Endothelial cell of umbilical vein (primary cell): ENCODE measurements around the gene GRIN3B. TPM values are rescaled to one million over a fixed set of nuclear protein-coding genes. Genes with fewer than 3 reads are reported as not detected.

Experiments used
- BruUV-seq: library from RNA; stranded (reverse); fragments of 400-500 nt; replicated peaks from 2 replicates; lab custom pipeline; 2021; lab: Mats Ljungman, UMichigan
- CTCF ChIA-PET: fragments of 300-600, 350-600 bp; sonication (Branson Sonifier 250); formaldehyde crosslinking; loops from one replicate; lab custom pipeline; 2021; ENCODE audit warnings: antibody characterized with exemption, inconsistent platforms; lab: Charles Lee
- POLR2A ChIA-PET: fragments of 300-600, 350-600 bp; sonication (Branson Sonifier 250); formaldehyde crosslinking; loops from one replicate; lab custom pipeline; 2021; ENCODE audit warnings: antibody characterized with exemption, inconsistent platforms; lab: Charles Lee
- DNase-seq: peaks from one replicate; pipeline ENCODE4 v3.0.0-alpha.2; 2011; ENCODE audit warnings: low read depth, low spot score
- FAIRE-seq: peaks from 2 replicates; lab custom pipeline; 2011; peaks lifted over from hg19 to GRCh38; lab: Jason Lieb, UNC
- H2AFZ ChIP-seq: 2 replicates; pipeline ENCODE4 v1.6.0; 2012; ENCODE audit warnings: low read depth, low read length, control low read depth, inconsistent platforms
- H3K27ac ChIP-seq: 2 replicates; pipeline ENCODE4 v1.5.1; 2011; ENCODE audit warnings: low read depth, mild to moderate bottlenecking, control low read depth, low read length, moderate library complexity; ENCODE audit not compliant: insufficient read depth
- H3K27me3 ChIP-seq, 2 experiments: 2 replicates each; pipeline versions ENCODE4 v1.6.0 to v1.6.1; 2011; ENCODE audit warnings: low read length in 2 of 2, mixed read lengths in 1 of 2; ENCODE audit not compliant: control insufficient read depth in 2 of 2, insufficient read depth in 2 of 2
- H3K36me3 ChIP-seq, 2 experiments: 2 replicates in 1 of 2; 3 replicates in 1 of 2; pipeline ENCODE4 v1.5.1; 2011; ENCODE audit warnings: low read length in 2 of 2, mild to moderate bottlenecking in 1 of 2, moderate library complexity in 1 of 2; ENCODE audit not compliant: control insufficient read depth in 2 of 2, insufficient read depth in 2 of 2; ENCODE audit errors: extremely low read depth in 1 of 2
- H3K4me1 ChIP-seq: 3 replicates; pipeline ENCODE4 v1.5.1; 2011; ENCODE audit warnings: mild to moderate bottlenecking, low read length; ENCODE audit not compliant: control insufficient read depth, insufficient read depth; ENCODE audit errors: extremely low read depth
- H3K4me2 ChIP-seq: 2 replicates; pipeline ENCODE4 v1.6.1; 2011; ENCODE audit warnings: low read length, control low read depth, mixed read lengths; ENCODE audit not compliant: insufficient read depth
- H3K4me3 ChIP-seq, 3 experiments: fragments of 200-600 bp in 1 of 3; sonication (generic), shearing (Covaris generic) in 1 of 3; replicated peaks in 1 of 3; 2 replicates each; pipeline ENCODE4 v1.5.1; 2011 to 2016; ENCODE audit warnings: control low read depth in 3 of 3, low read length in 3 of 3, mild to moderate bottlenecking in 2 of 3, inconsistent platforms in 1 of 3, low read depth in 1 of 3, moderate library complexity in 1 of 3; ENCODE audit not compliant: insufficient read depth in 1 of 3
- H3K79me2 ChIP-seq: 2 replicates; pipeline ENCODE4 v1.6.0; 2012; ENCODE audit warnings: low read length, inconsistent platforms; ENCODE audit not compliant: control insufficient read depth, insufficient read depth
- H3K9ac ChIP-seq: replicated peaks from 2 replicates; pipeline ENCODE3; 2011; ENCODE audit warnings: low read length, control low read depth; ENCODE audit not compliant: insufficient read depth; ENCODE audit errors: extremely low read depth
- H3K9me1 ChIP-seq: replicated peaks from 3 replicates; pipeline ENCODE4 v1.6.0; 2011; ENCODE audit warnings: mild to moderate bottlenecking, low read length; ENCODE audit not compliant: control insufficient read depth, insufficient read depth; ENCODE audit errors: extremely low read depth
- H3K9me3 ChIP-seq: replicated peaks from 2 replicates; pipeline ENCODE4 v1.5.1; 2012; ENCODE audit warnings: low read length, inconsistent platforms; ENCODE audit not compliant: control insufficient read depth, insufficient read depth
- H4K20me1 ChIP-seq: replicated peaks from 2 replicates; pipeline ENCODE3; 2011; ENCODE audit warnings: mild to moderate bottlenecking, low read length; ENCODE audit not compliant: control insufficient read depth, insufficient read depth; ENCODE audit errors: extremely low read depth
- CTCF ChIP-seq, 2 donors: IDR thresholded peaks; 1 replicate in 1 of 2; 2 replicates in 1 of 2; pipeline ENCODE4 v1.5.1; 2011; ENCODE audit warnings: low read length in 2 of 2, mild to moderate bottlenecking in 2 of 2, moderate library complexity in 2 of 2, control low read depth in 1 of 2, inconsistent platforms in 1 of 2, low read depth in 1 of 2; ENCODE audit not compliant: insufficient read depth in 1 of 2; ENCODE audit errors: extremely low read depth in 1 of 2
- EZH2 ChIP-seq: IDR thresholded peaks from 2 replicates; pipeline ENCODE4 v1.6.1; 2012; ENCODE audit warnings: borderline replicate concordance, low read depth, mild to moderate bottlenecking, moderate library complexity, low read length, inconsistent platforms; ENCODE audit not compliant: severe bottlenecking
- FOS ChIP-seq: IDR thresholded peaks from 2 replicates; pipeline ENCODE4 v1.6.1; 2011; ENCODE audit warnings: mild to moderate bottlenecking, low read length, moderate library complexity, borderline replicate concordance; ENCODE audit not compliant: insufficient read depth
- GATA2 ChIP-seq: IDR thresholded peaks from 2 replicates; pipeline ENCODE4 v1.7.0; 2011; ENCODE audit warnings: low read depth, mild to moderate bottlenecking, moderate library complexity, mixed read lengths, low read length; ENCODE audit not compliant: insufficient read length, insufficient read depth
- JUN ChIP-seq: IDR thresholded peaks from 2 replicates; pipeline ENCODE4 v1.6.1; 2011; ENCODE audit warnings: borderline replicate concordance, low read depth; ENCODE audit not compliant: insufficient read length, insufficient read depth
- MYC ChIP-seq: IDR thresholded peaks from one replicate; pipeline ENCODE4 v1.6.1; 2011; ENCODE audit warnings: mild to moderate bottlenecking, low read depth, low read length
- POLR2A ChIP-seq: IDR thresholded peaks from 2 replicates; pipeline ENCODE4 v1.6.1; 2012; ENCODE audit warnings: low read depth, mild to moderate bottlenecking, control low read depth, low read length
- POLR2AphosphoS5 ChIP-seq: IDR thresholded peaks from 2 replicates; pipeline ENCODE4 v1.6.1; 2012; ENCODE audit warnings: low read depth, mild to moderate bottlenecking, control low read depth, low read length, moderate library complexity; ENCODE audit not compliant: insufficient read depth
- dilution Hi-C: fragments of 300-500 bp; cut with MboI; formaldehyde crosslinking; loops from one replicate; pipeline ENCODE4 v1.15.0; 2019; ENCODE audit warnings: low sequenced_read_pairs; ENCODE audit not compliant: extremely low pct_ligation_motif_present
- intact Hi-C: fragments of 100-400 bp; cut with micrococcal nuclease; formaldehyde crosslinking; loops from one replicate; pipeline ENCODE4 v1.10.0; 2022
- polyA plus RNA-seq, 4 experiments: library from polyadenylated mRNA; depleted of rRNA in 3 of 4; stranded (reverse) in 3 of 4; unstranded in 1 of 4; fragments of >200 nt; gene quantifications; 2 replicates each; pipeline versions ENCODE4 v1.2.1 to v1.2.3, GENCODE V29; 2011 to 2012; ENCODE audit warnings: missing spikeins in 1 of 4
- total RNA-seq: library from RNA; stranded (reverse); gene quantifications from 2 replicates; pipeline ENCODE4 v1.2.3, GENCODE V29; 2021
- TF ChIP-seq, protein P1 (sequence below): IDR thresholded peaks from 2 replicates; pipeline ENCODE4 v1.6.1; 2011; ENCODE audit not compliant: insufficient read depth, insufficient read length

Gene GRIN3B
- total and polyA plus RNA-seq, 2 donors (not counting 3 experiments of a cell fraction or from before 2014, with no cell fraction given): 0.43 to 0.82 TPM

DNA sequence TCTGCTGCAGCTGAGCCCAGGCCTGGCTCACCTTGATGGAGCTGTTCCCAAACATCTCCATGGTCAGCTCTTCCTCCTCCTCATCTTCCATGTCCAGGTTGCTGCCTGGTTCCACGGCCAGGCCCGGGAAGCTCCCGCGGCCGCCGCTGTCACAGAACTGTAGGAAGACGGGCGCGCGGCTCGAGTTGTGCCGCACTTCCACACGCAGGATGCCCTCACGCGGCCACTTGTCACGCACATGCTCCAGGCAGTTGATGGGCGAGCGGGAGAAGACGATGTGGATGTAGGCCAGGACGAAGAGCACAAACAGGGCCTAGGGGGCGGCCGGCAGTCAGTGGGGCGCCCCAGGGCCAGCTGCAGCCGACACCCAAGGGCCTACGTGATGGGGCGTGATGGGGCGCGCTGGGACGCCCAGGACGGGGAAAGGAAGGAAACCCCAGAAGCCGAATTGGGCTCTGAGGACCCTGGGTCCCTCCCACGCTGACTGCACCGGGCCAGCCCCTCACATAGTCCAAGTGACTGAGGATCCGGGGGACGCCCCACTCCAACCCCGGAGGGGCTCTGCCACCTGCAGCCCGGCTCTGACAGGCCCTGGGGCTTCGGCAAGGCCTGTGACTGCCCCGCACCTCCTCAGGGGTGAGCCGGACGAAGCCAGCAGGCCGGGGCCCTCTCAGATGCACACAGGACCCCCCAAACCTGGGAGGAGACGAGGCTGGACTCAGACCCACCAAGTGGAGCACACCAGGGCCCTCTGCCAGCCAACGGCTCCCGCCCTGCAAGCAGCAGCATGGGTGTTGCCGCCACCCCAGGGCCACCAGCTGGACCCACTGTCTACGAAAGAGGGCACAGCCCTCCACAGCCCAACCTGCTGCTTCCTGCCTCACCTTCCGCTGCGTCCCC, 14.2 kb downstream of the GRIN3B start:
- H3K4me1 ChIP-seq: peaks cover 32% of the 10 kb centered on the region
- ChIA-PET POLR2A (no interaction called here), CTCF (no interaction called here)
- H3K4me2 ChIP-seq: no peak overlapping the region
- no peak overlapping the region for H3K4me3 ChIP-seq
- FAIRE-seq: no peak
- H3K9me3 ChIP-seq: no peaks in the 10 kb centered on the region
- no peaks in the 10 kb centered on the region for H3K9me1 ChIP-seq
- no peak for DNase-seq
- TF ChIP-seq POLR2A (no peak), EZH2 (no peak), GATA2 (no peak), POLR2AphosphoS5 (no peak), CTCF (IDR thresholded peaks at IDR 0.05; ENCODE audit: extremely low read depth in 1 of 2, insufficient read depth in 1 of 2, low read depth in 1 of 2, low read length in 2 of 2) (no peak), JUN (no peak), FOS (no peak), MYC (no peak)
- TF ChIP-seq, protein P1, sequence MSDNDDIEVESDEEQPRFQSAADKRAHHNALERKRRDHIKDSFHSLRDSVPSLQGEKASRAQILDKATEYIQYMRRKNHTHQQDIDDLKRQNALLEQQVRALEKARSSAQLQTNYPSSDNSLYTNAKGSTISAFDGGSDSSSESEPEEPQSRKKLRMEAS: no peak
- no peak overlapping the region for H3K9ac ChIP-seq
- no peak overlapping the region for H3K27ac ChIP-seq
- dilution Hi-C loops: no loop called here
- H3K79me2 ChIP-seq: peaks cover 63% of the 10 kb centered on the region
- intact Hi-C loops: no loop called here
- H4K20me1 ChIP-seq: no peaks in the 10 kb centered on the region
- BruUV-seq: no TSS peak
- H3K36me3 ChIP-seq: peaks cover 5 to 23% of the 10 kb centered on the region in 2 experiments
- no peak overlapping the region for H2AFZ ChIP-seq
- H3K27me3 ChIP-seq: no peaks in the 10 kb centered on the region
